ENCODE data around the gene MAP4K4.

The MAP4K4 gene

DNA sequence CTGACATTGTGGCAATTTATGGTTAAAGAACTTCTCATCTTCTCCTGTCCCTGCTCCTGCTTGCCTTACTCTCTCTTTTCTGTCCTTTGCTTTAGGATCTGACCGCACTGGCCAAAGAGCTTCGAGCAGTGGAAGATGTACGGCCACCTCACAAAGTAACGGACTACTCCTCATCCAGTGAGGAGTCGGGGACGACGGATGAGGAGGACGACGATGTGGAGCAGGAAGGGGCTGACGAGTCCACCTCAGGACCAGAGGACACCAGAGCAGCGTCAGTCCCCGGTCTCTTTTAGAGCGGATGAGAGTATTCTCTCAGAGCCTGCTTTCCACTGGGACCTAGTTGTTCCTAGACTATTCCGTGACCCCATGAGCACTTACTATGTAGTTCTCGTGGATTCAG lies 172.0 kb downstream of the MAP4K4 start:
- Histone ChIP-seq H3K4me3 (ENCODE audit: insufficient read depth, low read length, poor library complexity, severe bottlenecking) (no peak overlapping the region), H3K27ac (ENCODE audit: low read depth, low read length) (no peak overlapping the region), H3K27me3 (ENCODE audit: low read length) (no peaks in the 10 kb centered on the region), H3K9me2 (replicated peaks; ENCODE audit: insufficient read depth, low read length) (no peaks in the 10 kb centered on the region), H3F3A (ENCODE audit: insufficient read depth) (no peaks in the 10 kb centered on the region; the same call in 1 of the 2 replicates), H3K9me3 (ENCODE audit: insufficient read depth, low read length) (no peaks in the 10 kb centered on the region), H3K4me2 (ENCODE audit: low read depth, low read length, poor library complexity, severe bottlenecking) (no peak overlapping the region), H4K20me1 (ENCODE audit: low read depth, low read length) (no peaks in the 10 kb centered on the region), H3K79me2 (ENCODE audit: insufficient read depth, low read length) (no peaks in the 10 kb centered on the region), H3K36me3 (ENCODE audit: low read length) (peaks cover 67% of the 10 kb centered on the region), H3K9ac (ENCODE audit: low read length) (no peak overlapping the region), H2AFZ (ENCODE audit: low read depth, low read length, severe bottlenecking) (no peak overlapping the region)
- TF ChIP-seq, protein P1, sequence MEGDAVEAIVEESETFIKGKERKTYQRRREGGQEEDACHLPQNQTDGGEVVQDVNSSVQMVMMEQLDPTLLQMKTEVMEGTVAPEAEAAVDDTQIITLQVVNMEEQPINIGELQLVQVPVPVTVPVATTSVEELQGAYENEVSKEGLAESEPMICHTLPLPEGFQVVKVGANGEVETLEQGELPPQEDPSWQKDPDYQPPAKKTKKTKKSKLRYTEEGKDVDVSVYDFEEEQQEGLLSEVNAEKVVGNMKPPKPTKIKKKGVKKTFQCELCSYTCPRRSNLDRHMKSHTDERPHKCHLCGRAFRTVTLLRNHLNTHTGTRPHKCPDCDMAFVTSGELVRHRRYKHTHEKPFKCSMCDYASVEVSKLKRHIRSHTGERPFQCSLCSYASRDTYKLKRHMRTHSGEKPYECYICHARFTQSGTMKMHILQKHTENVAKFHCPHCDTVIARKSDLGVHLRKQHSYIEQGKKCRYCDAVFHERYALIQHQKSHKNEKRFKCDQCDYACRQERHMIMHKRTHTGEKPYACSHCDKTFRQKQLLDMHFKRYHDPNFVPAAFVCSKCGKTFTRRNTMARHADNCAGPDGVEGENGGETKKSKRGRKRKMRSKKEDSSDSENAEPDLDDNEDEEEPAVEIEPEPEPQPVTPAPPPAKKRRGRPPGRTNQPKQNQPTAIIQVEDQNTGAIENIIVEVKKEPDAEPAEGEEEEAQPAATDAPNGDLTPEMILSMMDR (IDR thresholded peaks at IDR 0.05; ENCODE audit: insufficient read depth, low read length, poor library complexity, severe bottlenecking), result no peak
- no peak for TF ChIP-seq EZH2phosphoT487 (conservative IDR thresholded peaks at IDR 0.05; ENCODE audit: low read length)

DNA sequence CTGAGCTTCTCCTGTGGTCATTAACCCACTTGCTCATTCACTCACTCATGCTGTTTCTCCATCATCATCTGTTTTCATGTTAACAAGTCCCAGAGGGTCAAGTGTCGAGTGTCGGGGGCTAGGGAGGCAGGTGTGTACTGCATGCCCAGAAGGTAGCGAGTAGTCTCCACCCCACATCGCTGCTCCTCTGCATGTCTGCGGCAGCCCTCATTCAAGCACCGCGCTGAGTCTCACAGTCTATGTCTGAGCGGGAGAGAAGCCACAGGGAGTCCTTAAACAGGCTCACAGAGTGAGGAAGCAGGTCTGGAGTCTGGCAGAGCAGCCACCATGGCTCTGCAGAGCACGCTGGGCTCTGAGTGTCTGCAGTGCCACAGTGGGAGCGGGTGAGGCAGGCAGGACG lies 172.9 kb downstream of the MAP4K4 start:
- Histone ChIP-seq H2AFZ (ENCODE audit: low read depth, low read length, severe bottlenecking) (no peak overlapping the region), H3K9me2 (replicated peaks; ENCODE audit: insufficient read depth, low read length) (no peaks in the 10 kb centered on the region), H3K4me2 (ENCODE audit: low read depth, low read length, poor library complexity, severe bottlenecking) (no peak overlapping the region), H3K9me3 (ENCODE audit: insufficient read depth, low read length) (no peaks in the 10 kb centered on the region), H4K20me1 (ENCODE audit: low read depth, low read length) (no peaks in the 10 kb centered on the region), H3K36me3 (ENCODE audit: low read length) (peaks cover 66% of the 10 kb centered on the region), H3K9ac (ENCODE audit: low read length) (no peak overlapping the region), H3F3A (ENCODE audit: insufficient read depth) (no peaks in the 10 kb centered on the region; the same call in 1 of the 2 replicates), H3K27me3 (ENCODE audit: low read length) (no peaks in the 10 kb centered on the region), H3K79me2 (ENCODE audit: insufficient read depth, low read length) (no peaks in the 10 kb centered on the region), H3K4me3 (ENCODE audit: insufficient read depth, low read length, poor library complexity, severe bottlenecking) (no peak overlapping the region), H3K27ac (ENCODE audit: low read depth, low read length) (no peak overlapping the region)
- TF ChIP-seq EZH2phosphoT487 (conservative IDR thresholded peaks at IDR 0.05; ENCODE audit: low read length), result no peak
- TF ChIP-seq, protein P1 (IDR thresholded peaks at IDR 0.05; ENCODE audit: insufficient read depth, low read length, poor library complexity, severe bottlenecking), result no peak

DNA sequence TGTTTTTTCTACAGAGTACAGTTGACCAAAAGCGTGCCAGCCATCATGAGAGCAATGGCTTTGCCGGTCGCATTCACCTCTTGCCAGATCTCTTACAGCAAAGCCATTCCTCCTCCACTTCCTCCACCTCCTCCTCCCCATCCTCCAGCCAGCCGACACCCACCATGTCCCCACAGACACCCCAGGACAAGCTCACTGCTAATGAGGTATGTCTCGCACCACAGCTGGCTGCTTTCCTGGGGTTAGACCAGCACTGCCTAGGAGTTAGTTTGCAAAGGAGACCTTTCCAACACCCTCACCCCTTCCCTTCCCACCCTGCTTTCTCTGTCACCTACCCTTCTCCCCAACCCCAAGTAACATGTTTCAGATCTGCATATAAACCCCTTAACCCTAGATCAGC lies 174.0 kb downstream of the MAP4K4 start:
- Histone ChIP-seq H3K4me2 (ENCODE audit: low read depth, low read length, poor library complexity, severe bottlenecking) (no peak overlapping the region), H3K4me3 (ENCODE audit: insufficient read depth, low read length, poor library complexity, severe bottlenecking) (no peak overlapping the region), H3K9me2 (replicated peaks; ENCODE audit: insufficient read depth, low read length) (no peaks in the 10 kb centered on the region), H3K9ac (ENCODE audit: low read length) (no peak overlapping the region), H3F3A (ENCODE audit: insufficient read depth) (no peaks in the 10 kb centered on the region; the same call in 1 of the 2 replicates), H3K27ac (ENCODE audit: low read depth, low read length) (no peak overlapping the region), H3K36me3 (ENCODE audit: low read length) (peaks cover 62% of the 10 kb centered on the region), H3K27me3 (ENCODE audit: low read length) (no peaks in the 10 kb centered on the region), H4K20me1 (ENCODE audit: low read depth, low read length) (no peaks in the 10 kb centered on the region), H3K79me2 (ENCODE audit: insufficient read depth, low read length) (no peaks in the 10 kb centered on the region), H2AFZ (ENCODE audit: low read depth, low read length, severe bottlenecking) (no peak overlapping the region), H3K9me3 (ENCODE audit: insufficient read depth, low read length) (no peaks in the 10 kb centered on the region)
- no peak for TF ChIP-seq EZH2phosphoT487 (conservative IDR thresholded peaks at IDR 0.05; ENCODE audit: low read length)
- TF ChIP-seq, protein P1 (IDR thresholded peaks at IDR 0.05; ENCODE audit: insufficient read depth, low read length, poor library complexity, severe bottlenecking), result no peak
